ENCODE measurements around the gene AQP6. TPM values are rescaled to one million over a fixed set of nuclear protein-coding genes. Genes with fewer than 3 reads are reported as not detected.

Gene AQP6
- polyA plus RNA-seq, 1 of the 3 experiments (the other 2 are of a cell fraction): 0.10 TPM

- no peak for TF ChIP-seq REST (IDR thresholded peaks at IDR 0.05; ENCODE audit: low read depth, low read length)
These were observed 649 bp downstream of the AQP6 start (continued) for GRCh38 chr12:49973361-49973830.

GRCh38 chr12:49974231-49974675 lies 1.5 kb downstream of the AQP6 start:
- H3K79me2 ChIP-seq (ENCODE audit: insufficient read depth): no peaks in the 10 kb centered on the region
- peaks cover 0 to 54% of the 10 kb centered on the region in 2 experiments; a peak in 2 of 4 replicates for H3K4me1 ChIP-seq (ENCODE audit: control insufficient read depth in 1 of 2, insufficient read depth in 2 of 2, low read depth in 1 of 2, low read length in 1 of 2)
- no peaks in the 10 kb centered on the region for H3K27me3 ChIP-seq (ENCODE audit: insufficient read depth)
- no peak overlapping the region for H3K4me3 ChIP-seq (ENCODE audit: low read depth in 2 of 2, low read length in 1 of 2)
- H4K20me1 ChIP-seq (ENCODE audit: insufficient read depth): no peaks in the 10 kb centered on the region
- no peaks in the 10 kb centered on the region for H3F3A ChIP-seq (replicated peaks; ENCODE audit: insufficient read depth)
- H3K9me2 ChIP-seq: no peaks in the 10 kb centered on the region
- H3K9ac ChIP-seq: no peak overlapping the region
- peak overlapping the region in 1 of 2 experiments; percentile 73; a peak in 2 of 4 replicates for H3K27ac ChIP-seq (ENCODE audit: low read depth in 2 of 2, low read length in 1 of 2)
- no peaks in the 10 kb centered on the region for H3K36me3 ChIP-seq (replicated peaks in 1 of 2; ENCODE audit: control insufficient read depth in 1 of 2, insufficient read depth in 2 of 2, low read length in 1 of 2)
- no peaks in the 10 kb centered on the region for H3K9me3 ChIP-seq
- WGBS (ENCODE audit: low lambda C conversion rate): 41% methylated on average over 6 of the region's 15 CpGs
- no peak overlapping the region for H2AFZ ChIP-seq (ENCODE audit: low read depth)
- peak; percentile 88 for DNase-seq
- POLR2A ChIA-PET: interaction anchor here (0.6 to 1.0 kb wide), 3 partner anchors 10 to 106 kb away, joined by 3 read pairs; no protein-coding TSS in a partner anchor
- CTCF ChIA-PET: interaction anchor here (0.6 to 20.3 kb wide), 22 partner anchors 7 to 193 kb away, joined by 3 to 1401 read pairs (median 5); partner anchors contain the start of genes ASIC1, CERS5, RACGAP1 and SMARCD1
- H3K4me2 ChIP-seq: no peak overlapping the region
- TF ChIP-seq YY1 (IDR thresholded peaks at IDR 0.05; ENCODE audit: low read depth) (no peak), NFIC (IDR thresholded peaks at IDR 0.05; ENCODE audit: borderline replicate concordance) (no peak), MAX (IDR thresholded peaks at IDR 0.05; ENCODE audit: low read depth) (no peak), ZBTB33 (IDR thresholded peaks at IDR 0.05; ENCODE audit: borderline replicate concordance, low read depth) (no peak), FOXJ3 (CRISPR knock-in tag; IDR thresholded peaks at IDR 0.05) (no peak), CTCF (IDR thresholded peaks at IDR 0.05) (peak; percentile 63), REST (IDR thresholded peaks at IDR 0.05; ENCODE audit: low read depth, low read length) (no peak), EZH2phosphoT487 (IDR thresholded peaks at IDR 0.05; ENCODE audit: borderline replicate concordance, low read depth) (no peak), EP300 (IDR thresholded peaks at IDR 0.05; ENCODE audit: borderline replicate concordance in 1 of 2, low read depth in 1 of 2, low read length in 1 of 2) (no peak), TAF1 (IDR thresholded peaks at IDR 0.05; ENCODE audit: borderline replicate concordance, low read depth, low read length) (no peak), ELF1 (IDR thresholded peaks at IDR 0.05) (no peak), TCF12 (IDR thresholded peaks at IDR 0.05) (no peak), MEF2A (IDR thresholded peaks at IDR 0.05; ENCODE audit: borderline replicate concordance, low read depth) (no peak), RCOR1 (IDR thresholded peaks at IDR 0.05; ENCODE audit: low read length) (peak; percentile 53; the same call in 1 of the 2 replicates), IRF3 (IDR thresholded peaks at IDR 0.05; ENCODE audit: low read depth, low read length) (no peak), TEAD4 (IDR thresholded peaks at IDR 0.05; ENCODE audit: borderline replicate concordance, insufficient read depth) (no peak), CHD2 (IDR thresholded peaks at IDR 0.05; ENCODE audit: low read length, partially characterized antibody) (peak; percentile 76), JUND (IDR thresholded peaks at IDR 0.05) (no peak)

Data from SK-N-SH (cell line).